Measurements from ENCODE around the gene CYP46A1. TPM values are rescaled to one million over a fixed set of nuclear protein-coding genes. Genes with fewer than 3 reads are reported as not detected.

CYP46A1 gene
- total RNA-seq, 1 donor from 2014 or later = 1.1 TPM

- H3K36me3 ChIP-seq = no peaks in the 10 kb centered on the region
- no peak for DNase-seq (ENCODE audit: low spot score)
- Mint-ChIP-seq H3K36me3 (peaks cover 5% of the 10 kb centered on the region), H3K27me3 (ENCODE audit: insufficient read depth, low read depth) (peaks cover 4% of the 10 kb centered on the region), H3K9me3 (peaks cover 12% of the 10 kb centered on the region), H3K27ac (no peak overlapping the region), H3K4me3 (no peak overlapping the region), H3K4me1 (peaks cover 16% of the 10 kb centered on the region)
- H3K4me1 ChIP-seq = peaks cover 8% of the 10 kb centered on the region
- no peaks in the 10 kb centered on the region for H3K79me2 ChIP-seq (ENCODE audit: low read depth)
- no peak overlapping the region for H3K27ac ChIP-seq
- no peak overlapping the region for H3K9ac ChIP-seq
- peaks cover 8% of the 10 kb centered on the region for H3F3A ChIP-seq (ENCODE audit: low read depth)
- H3K9me3 ChIP-seq (ENCODE audit: low read depth) = no peaks in the 10 kb centered on the region
- H3K4me3 ChIP-seq = no peak overlapping the region
- H3K27me3 ChIP-seq = no peaks in the 10 kb centered on the region
- no peak overlapping the region for H3K4me2 ChIP-seq
- no peak overlapping the region for H2AFZ ChIP-seq (replicated peaks)
- H4K20me1 ChIP-seq (ENCODE audit: low read depth) = no peaks in the 10 kb centered on the region
- no peak for TF ChIP-seq EZH2 (IDR thresholded peaks at IDR 0.05)
- no peak for TF ChIP-seq CTCF (IDR thresholded peaks at IDR 0.05)
- no peak for TF ChIP-seq EZH2phosphoT487 (IDR thresholded peaks at IDR 0.05)
These were observed 6.6 kb upstream of the CYP46A1 start for GRCh38 chr14:99677231-99678140.

- H3K4me3 ChIP-seq = no peak overlapping the region
- H3F3A ChIP-seq (ENCODE audit: low read depth) = peaks cover 1% of the 10 kb centered on the region
- H3K27me3 ChIP-seq = no peaks in the 10 kb centered on the region
- Mint-ChIP-seq H3K36me3 (peaks cover 5% of the 10 kb centered on the region), H3K27me3 (ENCODE audit: insufficient read depth, low read depth) (peaks cover 4% of the 10 kb centered on the region), H3K9me3 (peaks cover 12% of the 10 kb centered on the region), H3K4me3 (no peak overlapping the region), H3K4me1 (peaks cover 14% of the 10 kb centered on the region), H3K27ac (no peak overlapping the region)
- H3K9ac ChIP-seq = no peak overlapping the region
- no peak overlapping the region for H3K4me2 ChIP-seq
- no peaks in the 10 kb centered on the region for H3K9me3 ChIP-seq (ENCODE audit: low read depth)
- no peaks in the 10 kb centered on the region for H3K36me3 ChIP-seq
- no peaks in the 10 kb centered on the region for H4K20me1 ChIP-seq (ENCODE audit: low read depth)
- no peak for DNase-seq (ENCODE audit: low spot score)
- H2AFZ ChIP-seq (replicated peaks) = no peak overlapping the region
- no peaks in the 10 kb centered on the region for H3K79me2 ChIP-seq (ENCODE audit: low read depth)
- TF ChIP-seq EZH2 (IDR thresholded peaks at IDR 0.05) (no peak), CTCF (IDR thresholded peaks at IDR 0.05) (no peak), EZH2phosphoT487 (IDR thresholded peaks at IDR 0.05) (no peak)
- no peak overlapping the region for H3K27ac ChIP-seq
- peaks cover under 1% of the 10 kb centered on the region for H3K4me1 ChIP-seq
These were observed 5.9 kb upstream of the CYP46A1 start for GRCh38 chr14:99678198-99678597.

- Mint-ChIP-seq H3K4me3 (no peak overlapping the region), H3K9me3 (peaks cover 12% of the 10 kb centered on the region), H3K27me3 (ENCODE audit: insufficient read depth, low read depth) (peaks cover 4% of the 10 kb centered on the region), H3K36me3 (peaks cover 5% of the 10 kb centered on the region), H3K4me1 (peaks cover 13% of the 10 kb centered on the region), H3K27ac (no peak overlapping the region)
- Histone ChIP-seq H3K9me3 (ENCODE audit: low read depth) (no peaks in the 10 kb centered on the region), H3K27ac (no peak overlapping the region), H3K4me3 (no peak overlapping the region), H3K4me1 (no peaks in the 10 kb centered on the region), H2AFZ (replicated peaks) (no peak overlapping the region), H3K9ac (no peak overlapping the region), H3K27me3 (no peaks in the 10 kb centered on the region), H3K36me3 (no peaks in the 10 kb centered on the region), H3K79me2 (ENCODE audit: low read depth) (no peaks in the 10 kb centered on the region), H3F3A (ENCODE audit: low read depth) (no peaks in the 10 kb centered on the region), H4K20me1 (ENCODE audit: low read depth) (no peaks in the 10 kb centered on the region), H3K4me2 (no peak overlapping the region)
- TF ChIP-seq EZH2phosphoT487 (IDR thresholded peaks at IDR 0.05) (no peak), EZH2 (IDR thresholded peaks at IDR 0.05) (no peak), CTCF (IDR thresholded peaks at IDR 0.05) (no peak)
- no peak for DNase-seq (ENCODE audit: low spot score)
These were observed 5.0 kb upstream of the CYP46A1 start for GRCh38 chr14:99679111-99679510.

Measured in neural progenitor cell (in vitro differentiated cells).